ENCODE measurements around the gene ANAPC4.

DNA sequence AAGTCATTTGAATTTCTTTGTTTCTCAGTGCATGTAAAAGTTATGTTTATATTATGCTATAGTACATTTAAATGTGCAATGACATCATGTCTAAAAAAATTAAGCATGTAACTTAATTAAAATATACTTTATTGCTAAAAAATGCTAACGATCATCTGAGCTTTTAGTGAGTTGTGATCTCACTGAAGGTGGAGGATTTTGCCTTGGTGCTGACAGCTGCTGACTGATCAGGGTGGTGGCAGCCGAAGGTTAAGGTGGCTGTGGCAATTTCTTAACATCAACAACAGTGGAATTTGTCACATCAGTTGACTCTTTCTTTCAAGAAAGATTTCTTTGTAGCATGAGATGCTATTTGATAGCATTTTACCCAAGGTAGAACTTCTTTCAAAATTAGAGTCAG lies 6.6 kb downstream of the ANAPC4 start:
- TF ChIP-seq JUN (CRISPR knock-in tag; IDR thresholded peaks at IDR 0.05), result no peak
- no peak for TF ChIP-seq MATR3 (CRISPR knock-in tag; IDR thresholded peaks at IDR 0.05)
- TF ChIP-seq, protein P1, sequence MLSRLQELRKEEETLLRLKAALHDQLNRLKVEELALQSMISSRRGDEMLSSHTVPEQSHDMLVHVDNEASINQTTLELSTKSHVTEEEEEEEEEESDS (CRISPR knock-in tag; IDR thresholded peaks at IDR 0.05; ENCODE audit: borderline replicate concordance), result no peak
- no peak for TF ChIP-seq GABPA (IDR thresholded peaks at IDR 0.05; ENCODE audit: low read depth, low read length)
- no peak for TF ChIP-seq GABPA (CRISPR knock-in tag; IDR thresholded peaks at IDR 0.05; ENCODE audit: low read depth)
- no peak for TF ChIP-seq POLR2A (IDR thresholded peaks at IDR 0.05; ENCODE audit: insufficient read depth in 1 of 2, low read depth in 2 of 2, low read length in 2 of 2)
- no peak for TF ChIP-seq ZNF761 (CRISPR knock-in tag; conservative IDR thresholded peaks at IDR 0.05)
- TF ChIP-seq SMAD3 (CRISPR knock-in tag; IDR thresholded peaks at IDR 0.05), result no peak
